Retina (tissue), 1 donor: ENCODE measurements around the gene BABAM2.
"Not testable (repeated sequence)": the region's sequence is repeated elsewhere in the genome, so short reads cannot be mapped to it uniquely, and the experiment has no call there.

Experiments used
- DNase-seq: peaks from one replicate; pipeline ENCODE4 v3.0.0-alpha.2; 2016

The BABAM2 gene

GRCh38 chr2:28085201-28085600 lies 194.7 kb downstream of the BABAM2 start:
- DNase-seq, result no peak

GRCh38 chr2:28086611-28087010 lies 196.1 kb downstream of the BABAM2 start:
- DNase-seq, result no peak

- no peak for DNase-seq
These were observed 198.4 kb downstream of the BABAM2 start for GRCh38 chr2:28088970-28089369.

GRCh38 chr2:28089486-28089885 lies 199.0 kb downstream of the BABAM2 start:
- DNase-seq, result no peak

- DNase-seq, result no peak
These were observed 202.8 kb downstream of the BABAM2 start for GRCh38 chr2:28093308-28093707.

- DNase-seq, result no peak
These were observed 203.2 kb downstream of the BABAM2 start for GRCh38 chr2:28093768-28094167.

- no peak for DNase-seq
These were observed 204.2 kb downstream of the BABAM2 start for GRCh38 chr2:28094739-28095138.

- no peak for DNase-seq
These were observed 205.1 kb downstream of the BABAM2 start for GRCh38 chr2:28095622-28096021.

GRCh38 chr2:28096421-28096820 lies 205.9 kb downstream of the BABAM2 start:
- no peak for DNase-seq

GRCh38 chr2:28098501-28099225 lies 208.1 kb downstream of the BABAM2 start:
- DNase-seq, result no peak

- DNase-seq, result no peak
These were observed 210.6 kb downstream of the BABAM2 start for GRCh38 chr2:28101123-28101522.

GRCh38 chr2:28101892-28102291 lies 211.4 kb downstream of the BABAM2 start:
- DNase-seq, result no peak

GRCh38 chr2:28102455-28102874 lies 211.9 kb downstream of the BABAM2 start:
- DNase-seq, result no peak

- no peak for DNase-seq
These were observed 213.1 kb downstream of the BABAM2 start for GRCh38 chr2:28103611-28104010.

- no peak for DNase-seq
These were observed 217.6 kb downstream of the BABAM2 start for GRCh38 chr2:28108143-28108542.

GRCh38 chr2:28113771-28114170 lies 223.2 kb downstream of the BABAM2 start:
- not testable (repeated sequence) for DNase-seq

GRCh38 chr2:28117104-28117596 lies 226.6 kb downstream of the BABAM2 start:
- no peak for DNase-seq

GRCh38 chr2:28119631-28120030 lies 229.1 kb downstream of the BABAM2 start:
- no peak for DNase-seq

- no peak for DNase-seq
These were observed 237.9 kb downstream of the BABAM2 start for GRCh38 chr2:28128281-28128950.

- DNase-seq, result no peak
These were observed 239.6 kb downstream of the BABAM2 start for GRCh38 chr2:28129955-28130695.

GRCh38 chr2:28133778-28134177 lies 243.2 kb downstream of the BABAM2 start:
- no peak for DNase-seq

GRCh38 chr2:28134262-28134812 lies 243.8 kb downstream of the BABAM2 start:
- no peak for DNase-seq

GRCh38 chr2:28134857-28135256 lies 244.3 kb downstream of the BABAM2 start:
- no peak for DNase-seq
